Endothelial cell of umbilical vein (primary cell): ENCODE measurements around the gene MGAM2. TPM values are rescaled to one million over a fixed set of nuclear protein-coding genes. Genes with fewer than 3 reads are reported as not detected.

ENCODE experiments used
- BruUV-seq: library from RNA; stranded (reverse); fragments of 400-500 nt; replicated peaks from 2 replicates; lab custom pipeline; 2021; lab: Mats Ljungman, UMichigan
- CTCF ChIA-PET: fragments of 300-600, 350-600 bp; sonication (Branson Sonifier 250); formaldehyde crosslinking; loops from one replicate; lab custom pipeline; 2021; ENCODE audit warnings: antibody characterized with exemption, inconsistent platforms; lab: Charles Lee
- POLR2A ChIA-PET: fragments of 300-600, 350-600 bp; sonication (Branson Sonifier 250); formaldehyde crosslinking; loops from one replicate; lab custom pipeline; 2021; ENCODE audit warnings: antibody characterized with exemption, inconsistent platforms; lab: Charles Lee
- DNase-seq: peaks from one replicate; pipeline ENCODE4 v3.0.0-alpha.2; 2011; ENCODE audit warnings: low read depth, low spot score
- FAIRE-seq: peaks from 2 replicates; lab custom pipeline; 2011; peaks lifted over from hg19 to GRCh38; lab: Jason Lieb, UNC
- H2AFZ ChIP-seq: 2 replicates; pipeline ENCODE4 v1.6.0; 2012; ENCODE audit warnings: low read depth, low read length, control low read depth, inconsistent platforms
- H3K27ac ChIP-seq: 2 replicates; pipeline ENCODE4 v1.5.1; 2011; ENCODE audit warnings: low read depth, mild to moderate bottlenecking, control low read depth, low read length, moderate library complexity; ENCODE audit not compliant: insufficient read depth
- H3K27me3 ChIP-seq, 2 experiments: 2 replicates each; pipeline versions ENCODE4 v1.6.0 to v1.6.1; 2011; ENCODE audit warnings: low read length in 2 of 2, mixed read lengths in 1 of 2; ENCODE audit not compliant: control insufficient read depth in 2 of 2, insufficient read depth in 2 of 2
- H3K36me3 ChIP-seq, 2 experiments: 2 replicates in 1 of 2; 3 replicates in 1 of 2; pipeline ENCODE4 v1.5.1; 2011; ENCODE audit warnings: low read length in 2 of 2, mild to moderate bottlenecking in 1 of 2, moderate library complexity in 1 of 2; ENCODE audit not compliant: control insufficient read depth in 2 of 2, insufficient read depth in 2 of 2; ENCODE audit errors: extremely low read depth in 1 of 2
- H3K4me1 ChIP-seq: 3 replicates; pipeline ENCODE4 v1.5.1; 2011; ENCODE audit warnings: mild to moderate bottlenecking, low read length; ENCODE audit not compliant: control insufficient read depth, insufficient read depth; ENCODE audit errors: extremely low read depth
- H3K4me2 ChIP-seq: 2 replicates; pipeline ENCODE4 v1.6.1; 2011; ENCODE audit warnings: low read length, control low read depth, mixed read lengths; ENCODE audit not compliant: insufficient read depth
- H3K4me3 ChIP-seq, 3 experiments: fragments of 200-600 bp in 1 of 3; sonication (generic), shearing (Covaris generic) in 1 of 3; replicated peaks in 1 of 3; 2 replicates each; pipeline ENCODE4 v1.5.1; 2011 to 2016; ENCODE audit warnings: control low read depth in 3 of 3, low read length in 3 of 3, mild to moderate bottlenecking in 2 of 3, inconsistent platforms in 1 of 3, low read depth in 1 of 3, moderate library complexity in 1 of 3; ENCODE audit not compliant: insufficient read depth in 1 of 3
- H3K79me2 ChIP-seq: 2 replicates; pipeline ENCODE4 v1.6.0; 2012; ENCODE audit warnings: low read length, inconsistent platforms; ENCODE audit not compliant: control insufficient read depth, insufficient read depth
- H3K9ac ChIP-seq: replicated peaks from 2 replicates; pipeline ENCODE3; 2011; ENCODE audit warnings: low read length, control low read depth; ENCODE audit not compliant: insufficient read depth; ENCODE audit errors: extremely low read depth
- H3K9me1 ChIP-seq: replicated peaks from 3 replicates; pipeline ENCODE4 v1.6.0; 2011; ENCODE audit warnings: mild to moderate bottlenecking, low read length; ENCODE audit not compliant: control insufficient read depth, insufficient read depth; ENCODE audit errors: extremely low read depth
- H3K9me3 ChIP-seq: replicated peaks from 2 replicates; pipeline ENCODE4 v1.5.1; 2012; ENCODE audit warnings: low read length, inconsistent platforms; ENCODE audit not compliant: control insufficient read depth, insufficient read depth
- H4K20me1 ChIP-seq: replicated peaks from 2 replicates; pipeline ENCODE3; 2011; ENCODE audit warnings: mild to moderate bottlenecking, low read length; ENCODE audit not compliant: control insufficient read depth, insufficient read depth; ENCODE audit errors: extremely low read depth
- EZH2 ChIP-seq: IDR thresholded peaks from 2 replicates; pipeline ENCODE4 v1.6.1; 2012; ENCODE audit warnings: borderline replicate concordance, low read depth, mild to moderate bottlenecking, moderate library complexity, low read length, inconsistent platforms; ENCODE audit not compliant: severe bottlenecking
- FOS ChIP-seq: IDR thresholded peaks from 2 replicates; pipeline ENCODE4 v1.6.1; 2011; ENCODE audit warnings: mild to moderate bottlenecking, low read length, moderate library complexity, borderline replicate concordance; ENCODE audit not compliant: insufficient read depth
- GATA2 ChIP-seq: IDR thresholded peaks from 2 replicates; pipeline ENCODE4 v1.7.0; 2011; ENCODE audit warnings: low read depth, mild to moderate bottlenecking, moderate library complexity, mixed read lengths, low read length; ENCODE audit not compliant: insufficient read length, insufficient read depth
- JUN ChIP-seq: IDR thresholded peaks from 2 replicates; pipeline ENCODE4 v1.6.1; 2011; ENCODE audit warnings: borderline replicate concordance, low read depth; ENCODE audit not compliant: insufficient read length, insufficient read depth
- MAX ChIP-seq: IDR thresholded peaks from 2 replicates; pipeline ENCODE4 v1.6.1; 2011; ENCODE audit not compliant: insufficient read depth, insufficient read length
- MYC ChIP-seq: IDR thresholded peaks from one replicate; pipeline ENCODE4 v1.6.1; 2011; ENCODE audit warnings: mild to moderate bottlenecking, low read depth, low read length
- POLR2A ChIP-seq: IDR thresholded peaks from 2 replicates; pipeline ENCODE4 v1.6.1; 2012; ENCODE audit warnings: low read depth, mild to moderate bottlenecking, control low read depth, low read length
- POLR2AphosphoS5 ChIP-seq: IDR thresholded peaks from 2 replicates; pipeline ENCODE4 v1.6.1; 2012; ENCODE audit warnings: low read depth, mild to moderate bottlenecking, control low read depth, low read length, moderate library complexity; ENCODE audit not compliant: insufficient read depth
- dilution Hi-C: fragments of 300-500 bp; cut with MboI; formaldehyde crosslinking; loops from one replicate; pipeline ENCODE4 v1.15.0; 2019; ENCODE audit warnings: low sequenced_read_pairs; ENCODE audit not compliant: extremely low pct_ligation_motif_present
- intact Hi-C: fragments of 100-400 bp; cut with micrococcal nuclease; formaldehyde crosslinking; loops from one replicate; pipeline ENCODE4 v1.10.0; 2022
- polyA plus RNA-seq, 4 experiments: library from polyadenylated mRNA; depleted of rRNA in 3 of 4; stranded (reverse) in 3 of 4; unstranded in 1 of 4; fragments of >200 nt; gene quantifications; 2 replicates each; pipeline versions ENCODE4 v1.2.1 to v1.2.3, GENCODE V29; 2011 to 2012; ENCODE audit warnings: missing spikeins in 1 of 4
- total RNA-seq: library from RNA; stranded (reverse); gene quantifications from 2 replicates; pipeline ENCODE4 v1.2.3, GENCODE V29; 2021
- TF ChIP-seq, protein P1 (sequence below), 2 donors: IDR thresholded peaks; 1 replicate in 1 of 2; 2 replicates in 1 of 2; pipeline ENCODE4 v1.5.1; 2011; ENCODE audit warnings: low read length in 2 of 2, mild to moderate bottlenecking in 2 of 2, moderate library complexity in 2 of 2, control low read depth in 1 of 2, inconsistent platforms in 1 of 2, low read depth in 1 of 2; ENCODE audit not compliant: insufficient read depth in 1 of 2; ENCODE audit errors: extremely low read depth in 1 of 2

Gene MGAM2
- total and polyA plus RNA-seq, 2 donors (not counting 3 experiments of a cell fraction or from before 2014, with no cell fraction given): not detected

DNA sequence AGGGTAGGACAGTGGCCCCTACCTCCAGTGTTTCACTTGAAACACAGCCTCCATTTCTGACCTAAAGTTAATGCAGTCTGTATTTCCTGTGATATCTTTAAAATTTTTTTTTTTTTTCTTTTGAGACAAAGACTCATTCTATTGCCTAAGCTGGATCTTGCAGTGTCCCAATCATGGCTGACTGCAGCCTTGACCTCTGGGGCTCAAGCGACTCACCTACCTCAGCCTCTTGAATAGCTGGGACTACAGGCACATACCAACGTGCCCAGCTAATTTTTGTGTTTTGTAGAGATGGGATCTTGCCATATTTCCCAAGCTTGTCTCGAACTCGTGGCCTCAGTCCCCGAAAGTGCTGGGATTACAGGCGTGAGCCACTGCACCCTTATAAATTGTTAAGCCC lies 16.7 kb upstream of the MGAM2 start:
- dilution Hi-C loops: no loop called here
- DNase-seq (no peak), FAIRE-seq (no peak)
- no peaks in the 10 kb centered on the region for H3K9me1 ChIP-seq
- no peaks in the 10 kb centered on the region for H3K36me3 ChIP-seq
- POLR2A ChIA-PET: no interaction called here
- TF ChIP-seq GATA2: no peak
- no peak for TF ChIP-seq POLR2AphosphoS5
- TF ChIP-seq EZH2: no peak
- TF ChIP-seq FOS: no peak
- no peak for TF ChIP-seq POLR2A
- TF ChIP-seq, protein P1, sequence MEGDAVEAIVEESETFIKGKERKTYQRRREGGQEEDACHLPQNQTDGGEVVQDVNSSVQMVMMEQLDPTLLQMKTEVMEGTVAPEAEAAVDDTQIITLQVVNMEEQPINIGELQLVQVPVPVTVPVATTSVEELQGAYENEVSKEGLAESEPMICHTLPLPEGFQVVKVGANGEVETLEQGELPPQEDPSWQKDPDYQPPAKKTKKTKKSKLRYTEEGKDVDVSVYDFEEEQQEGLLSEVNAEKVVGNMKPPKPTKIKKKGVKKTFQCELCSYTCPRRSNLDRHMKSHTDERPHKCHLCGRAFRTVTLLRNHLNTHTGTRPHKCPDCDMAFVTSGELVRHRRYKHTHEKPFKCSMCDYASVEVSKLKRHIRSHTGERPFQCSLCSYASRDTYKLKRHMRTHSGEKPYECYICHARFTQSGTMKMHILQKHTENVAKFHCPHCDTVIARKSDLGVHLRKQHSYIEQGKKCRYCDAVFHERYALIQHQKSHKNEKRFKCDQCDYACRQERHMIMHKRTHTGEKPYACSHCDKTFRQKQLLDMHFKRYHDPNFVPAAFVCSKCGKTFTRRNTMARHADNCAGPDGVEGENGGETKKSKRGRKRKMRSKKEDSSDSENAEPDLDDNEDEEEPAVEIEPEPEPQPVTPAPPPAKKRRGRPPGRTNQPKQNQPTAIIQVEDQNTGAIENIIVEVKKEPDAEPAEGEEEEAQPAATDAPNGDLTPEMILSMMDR (IDR thresholded peaks at IDR 0.05; ENCODE audit: extremely low read depth in 1 of 2, insufficient read depth in 1 of 2, low read depth in 1 of 2, low read length in 2 of 2): no peak
- no peak for TF ChIP-seq MAX
- TF ChIP-seq JUN: no peak
- no peak for TF ChIP-seq MYC
- H3K27me3 ChIP-seq: no peaks in the 10 kb centered on the region
- no peak overlapping the region for H2AFZ ChIP-seq
- no peak overlapping the region for H3K4me2 ChIP-seq
- H3K27ac ChIP-seq: no peak overlapping the region
- CTCF ChIA-PET: no interaction called here
- intact Hi-C loops: no loop called here
- BruUV-seq: no TSS peak
- no peaks in the 10 kb centered on the region for H3K9me3 ChIP-seq
- no peaks in the 10 kb centered on the region for H3K79me2 ChIP-seq
- no peaks in the 10 kb centered on the region for H3K4me1 ChIP-seq
- no peak overlapping the region for H3K4me3 ChIP-seq
- no peak overlapping the region for H3K9ac ChIP-seq
- H4K20me1 ChIP-seq: no peaks in the 10 kb centered on the region
